NCI-H1048 (cell line): Measurements from ENCODE around the gene SYNPO2L.

Experiments
- DNase-seq: peaks from one replicate; lab custom pipeline; 2025; lab: John Stamatoyannopoulos, UW

SYNPO2L gene

GRCh38 chr10:73649876-73650536 is 5.8 kb downstream of the SYNPO2L start:
- DNase-seq: no peak

- no peak for DNase-seq
Observed at GRCh38 chr10:73648975-73649829, 6.6 kb downstream of the SYNPO2L start.

DNA sequence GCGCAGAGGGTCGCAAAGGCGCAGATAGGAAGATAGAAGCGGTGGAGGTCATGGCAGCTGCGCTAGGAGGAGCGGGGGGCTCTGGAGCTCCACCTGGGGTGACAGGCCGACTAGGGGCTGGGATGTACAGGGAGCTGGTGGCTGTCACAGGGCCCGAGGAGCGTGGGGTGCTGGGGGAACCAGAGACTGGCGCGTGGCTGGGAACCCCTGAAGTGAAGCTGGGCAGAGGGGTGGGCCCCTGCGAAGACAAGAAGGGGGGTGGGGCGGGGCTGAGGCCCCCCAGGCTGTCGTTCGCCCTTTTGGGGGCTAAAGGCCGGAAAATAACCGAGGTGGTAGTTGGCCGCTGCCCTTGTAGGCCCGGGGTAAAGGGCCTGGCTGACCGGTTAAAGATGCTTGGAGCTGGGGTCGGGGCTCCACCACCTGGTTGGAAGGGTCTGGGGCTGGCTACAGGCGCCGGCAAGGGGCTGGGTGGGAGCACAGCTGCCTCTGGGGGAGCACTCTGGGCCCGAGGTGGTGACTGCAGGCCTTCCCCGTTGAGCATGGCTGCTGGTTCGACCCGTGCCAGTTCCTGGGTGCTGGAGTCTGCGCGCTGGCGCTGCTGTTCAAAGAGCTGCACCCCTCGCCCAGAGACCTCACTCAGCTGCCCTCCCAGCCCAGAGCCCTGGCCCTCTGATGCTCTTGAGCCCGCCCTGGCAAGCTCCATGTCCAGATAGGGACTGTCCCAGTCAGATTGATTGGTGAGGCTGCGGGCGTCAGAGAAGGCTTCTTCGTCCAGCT is 7.8 kb downstream of the SYNPO2L start:
- DNase-seq: no peak

DNA sequence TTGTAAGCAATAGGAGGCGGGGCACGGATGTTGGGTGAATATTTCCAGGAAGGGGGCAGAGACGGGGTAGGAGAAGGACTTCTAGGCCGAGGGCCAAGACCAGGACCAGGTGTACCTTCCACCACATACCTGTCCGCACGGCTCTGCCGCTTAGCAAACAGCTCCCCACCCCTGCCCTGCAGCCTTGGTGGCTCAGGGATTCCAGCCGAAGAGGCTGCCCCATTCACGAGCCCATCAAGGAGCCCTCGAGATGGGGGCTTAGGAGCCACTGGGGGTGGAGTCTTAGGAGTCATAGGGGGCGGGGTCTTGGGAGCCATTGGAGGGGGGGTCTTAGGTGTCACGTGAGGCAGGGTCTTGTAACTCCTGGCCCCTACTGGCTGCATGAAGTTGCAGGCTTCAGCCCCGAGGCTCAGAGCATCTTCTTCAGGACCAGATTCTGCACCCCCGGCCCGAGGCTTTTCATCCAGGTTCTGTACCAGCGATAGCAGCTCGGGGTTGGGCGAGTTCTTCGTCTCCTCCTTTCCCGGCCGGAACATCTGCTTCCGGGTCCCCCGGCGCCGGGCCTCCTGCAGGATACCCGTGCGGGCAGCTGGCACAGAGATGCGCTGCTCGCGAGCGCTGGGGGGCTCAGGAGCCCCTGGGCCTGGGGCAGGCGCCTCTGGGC is 8.5 kb downstream of the SYNPO2L start:
- no peak for DNase-seq

- no peak for DNase-seq
Observed at GRCh38 chr10:73646598-73647041, 9.2 kb downstream of the SYNPO2L start.

DNA sequence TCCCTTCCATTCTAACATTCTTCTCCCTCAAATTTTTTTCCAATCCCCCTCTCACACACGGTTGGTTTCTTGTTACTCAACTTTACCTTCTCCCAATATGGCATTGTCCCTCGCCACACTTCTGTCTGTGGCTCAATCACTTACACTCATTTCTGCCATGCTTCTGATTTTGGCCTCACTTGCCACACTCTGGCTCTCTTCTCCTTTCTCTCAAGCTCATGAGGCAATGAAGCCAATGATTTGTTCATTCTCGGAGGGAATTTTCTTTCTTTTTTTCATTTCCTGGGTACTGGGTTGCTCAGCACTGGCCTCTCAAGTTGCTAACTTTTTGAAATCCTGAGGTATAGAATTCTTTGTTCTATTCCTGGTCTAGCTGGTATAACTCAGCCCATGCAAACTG is 10.6 kb downstream of the SYNPO2L start:
- DNase-seq: no peak

- DNase-seq: no peak
Observed at GRCh38 chr10:73644767-73645166, 11.1 kb downstream of the SYNPO2L start.

- no peak for DNase-seq
Observed at GRCh38 chr10:73644015-73644743, 11.7 kb downstream of the SYNPO2L start.

GRCh38 chr10:73643362-73643761 is 12.5 kb downstream of the SYNPO2L start:
- no peak for DNase-seq

DNA sequence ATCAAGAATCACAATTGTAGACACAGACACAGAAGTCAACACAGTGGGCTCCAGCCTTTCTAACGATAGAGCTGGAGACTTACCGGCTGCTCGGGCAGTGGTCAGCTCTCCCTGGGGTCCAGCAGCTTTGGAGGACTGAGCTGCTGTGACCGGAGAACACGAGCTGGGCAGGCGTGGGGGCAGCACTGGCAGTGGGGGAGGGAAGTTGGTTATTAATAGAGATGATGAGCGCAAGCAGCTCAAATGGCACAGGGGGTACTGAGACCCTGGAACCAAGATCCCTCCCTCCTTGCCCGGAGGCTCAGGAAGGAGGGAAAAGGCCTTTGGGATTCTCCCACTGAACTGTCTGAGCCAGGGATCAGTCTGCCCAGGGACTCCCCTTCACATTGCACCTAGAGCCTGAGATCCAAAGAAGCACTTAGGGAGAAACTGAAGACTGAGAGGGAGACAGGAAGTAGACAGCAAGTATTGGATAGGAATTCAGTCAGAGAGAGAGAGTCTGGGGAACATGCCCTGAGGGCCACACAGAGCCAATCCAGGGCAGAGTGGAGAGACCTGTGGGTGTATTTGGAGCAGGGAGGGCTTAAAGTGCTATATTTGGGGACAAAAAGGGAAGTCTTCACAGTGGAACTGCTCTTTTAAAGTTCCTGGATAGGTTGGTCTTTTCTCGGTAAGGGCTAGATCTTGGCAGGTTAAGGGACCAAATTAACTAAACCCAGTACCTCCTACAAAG is 14.3 kb downstream of the SYNPO2L start, which contains the start of gene MYOZ1:
MYOZ1 (minus strand) TSS at position 147 of the 733 bp plus-strand sequence. CDS start 1,457 bp downstream, outside the sequence.
- no peak for DNase-seq

DNA sequence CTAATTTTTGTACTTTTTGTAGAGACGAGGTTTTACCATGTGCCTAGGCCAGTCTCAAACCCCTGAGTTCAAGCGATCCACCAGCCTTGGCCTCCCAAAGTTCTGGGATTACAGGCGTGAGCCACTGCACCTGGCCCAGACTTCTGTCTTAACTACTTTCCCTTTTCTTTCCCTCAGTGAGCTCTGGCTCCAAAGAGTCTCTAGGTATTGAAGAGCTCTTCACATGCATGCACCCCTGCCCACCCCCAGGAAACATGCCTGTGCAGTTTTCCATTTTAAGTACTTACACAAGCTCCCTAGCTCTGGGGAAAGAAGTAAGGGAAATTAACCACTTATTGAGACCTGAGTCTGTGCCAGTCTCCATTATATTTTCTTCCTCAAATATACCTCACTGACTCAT is 16.5 kb downstream of the SYNPO2L start:
- no peak for DNase-seq

- DNase-seq: no peak
Observed at GRCh38 chr10:73635781-73636180, 20.0 kb downstream of the SYNPO2L start.

DNA sequence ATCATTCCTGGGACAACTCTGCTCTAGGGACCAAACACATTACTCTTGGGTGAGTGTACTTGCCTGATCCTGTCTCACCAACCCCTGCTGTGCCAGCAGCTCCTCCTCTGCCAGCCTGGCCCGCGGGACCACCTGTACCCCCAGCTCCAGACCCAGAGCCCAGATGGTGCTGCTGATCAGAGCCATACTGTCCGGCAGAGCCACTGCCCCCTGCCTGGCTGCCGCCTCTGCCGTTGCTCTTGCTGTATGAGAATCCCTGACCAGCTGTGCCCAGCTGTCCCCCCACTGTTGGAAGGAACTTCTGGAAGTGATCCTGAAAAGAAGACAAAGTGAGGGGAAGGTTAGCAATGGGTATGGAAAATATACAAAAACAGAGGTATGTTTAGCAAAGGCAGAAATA is 21.4 kb downstream of the SYNPO2L start:
- no peak for DNase-seq

- no peak for DNase-seq
Observed at GRCh38 chr10:73629165-73629564, 26.7 kb downstream of the SYNPO2L start.

- DNase-seq: no peak
Observed at GRCh38 chr10:73628405-73628804, 27.4 kb downstream of the SYNPO2L start.

DNA sequence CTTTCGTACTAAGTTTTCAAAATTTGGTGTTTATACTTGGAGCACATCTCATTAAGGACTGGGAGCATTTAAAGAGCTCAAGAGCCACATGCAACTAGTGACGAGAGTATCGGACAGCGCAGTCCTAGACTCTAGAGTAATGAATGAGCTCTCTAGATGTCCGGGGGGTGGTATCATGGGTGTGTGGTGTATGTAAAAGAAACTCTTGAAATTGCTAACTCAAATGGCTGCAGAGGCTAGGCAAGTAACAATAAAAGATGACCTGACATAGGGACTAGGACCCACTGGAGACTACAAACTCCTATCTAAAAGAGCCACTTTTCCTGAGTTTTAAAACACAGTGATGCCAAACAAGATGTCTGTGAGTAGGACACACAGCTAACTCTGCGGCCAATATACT is 28.5 kb downstream of the SYNPO2L start:
- DNase-seq: no peak

GRCh38 chr10:73625884-73626752 is 29.7 kb downstream of the SYNPO2L start:
- DNase-seq: peak; percentile 93

GRCh38 chr10:73625004-73625883 is 30.6 kb downstream of the SYNPO2L start:
- DNase-seq: no peak

DNA sequence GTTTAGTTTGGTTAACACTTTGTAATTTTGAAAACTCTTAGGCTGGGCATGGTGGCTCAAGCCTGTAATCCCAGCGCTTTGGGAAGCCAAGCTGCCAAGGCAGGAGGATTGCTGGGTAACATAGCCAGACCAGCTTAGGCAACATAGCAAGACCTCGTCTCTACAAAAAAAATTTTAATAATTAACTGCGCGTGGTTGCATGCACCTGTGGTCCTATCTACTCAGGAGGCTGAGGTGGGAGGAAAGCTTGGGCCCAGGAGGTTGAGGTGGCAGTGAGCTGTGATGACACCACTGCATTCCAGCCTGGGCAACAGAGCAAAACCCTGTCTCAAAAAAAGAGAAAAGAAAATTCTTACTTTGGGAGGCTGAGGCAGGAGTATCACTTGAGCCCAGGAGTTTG is 32.8 kb downstream of the SYNPO2L start:
- DNase-seq: no peak
